SK-N-SH (cell line): Measurements from ENCODE around the gene PPP2R5D. TPM values are rescaled to one million over a fixed set of nuclear protein-coding genes. Genes with fewer than 3 reads are reported as not detected.

Source experiments
- CTCF ChIA-PET: fragments of 300-600, 350-600 bp; formaldehyde crosslinking; extraction: SDS; loops from one replicate; lab custom pipeline; 2021; lab: Yijun Ruan, JAX
- POLR2A ChIA-PET: fragments of 350-600 bp; sonication (Branson Sonifier 250); formaldehyde crosslinking; extraction: SDS; loops from one replicate; lab custom pipeline; 2020; ENCODE audit warnings: antibody characterized with exemption, inconsistent platforms; lab: Yijun Ruan, JAX
- DNase-seq: peaks from one replicate; pipeline ENCODE4 v3.0.0; 2012
- H2AFZ ChIP-seq: fragments of 200-600 bp; sonication (generic); 2 replicates; pipeline ENCODE4 v1.8.1; 2016; ENCODE audit warnings: antibody characterized with exemption, mild to moderate bottlenecking, low read depth
- H3F3A ChIP-seq: fragments of 200-600 bp; sonication (generic); replicated peaks from 2 replicates; pipeline ENCODE3; 2016; ENCODE audit warnings: antibody characterized with exemption, mild to moderate bottlenecking; ENCODE audit not compliant: insufficient read depth
- H3K27ac ChIP-seq, 2 experiments: fragments of 200-500 bp in 1 of 2; fragments of 200-600 bp in 1 of 2; sonication (Bioruptor generic) in 1 of 2; sonication (generic), shearing (Covaris generic) in 1 of 2; 2 replicates each; pipeline versions ENCODE4 v1.5.1 to v1.6.1; 2014 to 2016; ENCODE audit warnings: low read depth in 2 of 2, inconsistent platforms in 1 of 2, low read length in 1 of 2, mild to moderate bottlenecking in 1 of 2, mixed read lengths in 1 of 2
- H3K27me3 ChIP-seq: fragments of 200-600 bp; sonication (generic), shearing (Covaris generic); 2 replicates; pipeline ENCODE4 v1.6.1; 2016; ENCODE audit warnings: mixed run types; ENCODE audit not compliant: insufficient read depth
- H3K36me3 ChIP-seq, 2 experiments: fragments of 200-500 bp in 1 of 2; fragments of 200-600 bp in 1 of 2; sonication (Bioruptor generic) in 1 of 2; sonication (generic) in 1 of 2; replicated peaks in 1 of 2; 2 replicates each; pipeline versions ENCODE3 to v1.5.1; 2014 to 2016; ENCODE audit warnings: low read length in 1 of 2, mild to moderate bottlenecking in 1 of 2; ENCODE audit not compliant: insufficient read depth in 2 of 2, control insufficient read depth in 1 of 2
- H3K4me1 ChIP-seq, 2 experiments: fragments of 200-500 bp in 1 of 2; fragments of 200-600 bp in 1 of 2; sonication (Bioruptor generic) in 1 of 2; sonication (generic), shearing (Covaris generic) in 1 of 2; 2 replicates each; pipeline versions ENCODE4 v1.5.1 to v1.6.1; 2014 to 2016; ENCODE audit warnings: low read depth in 1 of 2, low read length in 1 of 2, mixed run types in 1 of 2; ENCODE audit not compliant: insufficient read depth in 2 of 2, control insufficient read depth in 1 of 2
- H3K4me2 ChIP-seq: fragments of 200-600 bp; sonication (generic), shearing (Covaris generic); 2 replicates; pipeline ENCODE4 v1.6.1; 2017; ENCODE audit warnings: mixed run types
- H3K4me3 ChIP-seq, 2 experiments: fragments of 200-500 bp in 1 of 2; fragments of 200-600 bp in 1 of 2; sonication (Bioruptor generic) in 1 of 2; sonication (generic), shearing (Covaris generic) in 1 of 2; 2 replicates each; pipeline versions ENCODE4 v1.5.1 to v1.8.1; 2014 to 2016; ENCODE audit warnings: low read depth in 2 of 2, inconsistent platforms in 1 of 2, low read length in 1 of 2, mild to moderate bottlenecking in 1 of 2, mixed read lengths in 1 of 2, moderate library complexity in 1 of 2
- H3K79me2 ChIP-seq: fragments of 200-600 bp; sonication (generic); 2 replicates; pipeline ENCODE4 v1.8.1; 2017; ENCODE audit warnings: mild to moderate bottlenecking; ENCODE audit not compliant: insufficient read depth
- H3K9ac ChIP-seq: fragments of 200-600 bp; sonication (generic); 2 replicates; pipeline ENCODE4 v1.6.1; 2017; ENCODE audit warnings: mixed run types
- H3K9me2 ChIP-seq: fragments of 200-600 bp; sonication (generic); 2 replicates; pipeline ENCODE4 v1.6.1; 2017; ENCODE audit warnings: mixed run types
- H3K9me3 ChIP-seq: fragments of 200-600 bp; sonication (generic); 2 replicates; pipeline ENCODE4 v1.6.1; 2017; ENCODE audit warnings: mixed run types, mild to moderate bottlenecking, moderate library complexity
- H4K20me1 ChIP-seq: fragments of 200-600 bp; sonication (generic); 2 replicates; pipeline ENCODE4 v1.6.1; 2017; ENCODE audit warnings: mild to moderate bottlenecking, mixed run types; ENCODE audit not compliant: insufficient read depth
- CHD2 ChIP-seq: fragments of 150-350 bp; IDR thresholded peaks from 2 replicates; pipeline ENCODE4 v1.6.1; 2018; ENCODE audit warnings: low read length; ENCODE audit not compliant: partially characterized antibody
- ELF1 ChIP-seq: IDR thresholded peaks from 2 replicates; pipeline ENCODE4 v1.4.0; 2012
- EP300 ChIP-seq, 2 experiments: IDR thresholded peaks; 2 replicates each; pipeline versions ENCODE4 v1.4.0 to v1.6.1; 2012; ENCODE audit warnings: borderline replicate concordance in 1 of 2, low read depth in 1 of 2, low read length in 1 of 2
- EZH2phosphoT487 ChIP-seq: fragments of 200-600 bp; sonication (generic); IDR thresholded peaks from 2 replicates; pipeline ENCODE4 v1.6.1; 2017; ENCODE audit warnings: low read depth, mixed run types, mild to moderate bottlenecking, antibody characterized with exemption, moderate library complexity, borderline replicate concordance
- FOSL2 ChIP-seq: IDR thresholded peaks from 2 replicates; pipeline ENCODE4 v1.4.0; 2012; ENCODE audit warnings: low read depth, mild to moderate bottlenecking, moderate library complexity, borderline replicate concordance
- GABPA ChIP-seq: IDR thresholded peaks from 2 replicates; pipeline ENCODE4 v1.4.0; 2012; ENCODE audit warnings: low read depth, mild to moderate bottlenecking
- MXI1 ChIP-seq: IDR thresholded peaks from 2 replicates; pipeline ENCODE4 v1.6.1; 2012; ENCODE audit warnings: mild to moderate bottlenecking, low read depth, low read length, improper control_type of control experiment
- NRF1 ChIP-seq: IDR thresholded peaks from 2 replicates; pipeline ENCODE4 v1.6.1; 2012; ENCODE audit warnings: low read depth, mild to moderate bottlenecking, low read length
- POLR2AphosphoS5 ChIP-seq: IDR thresholded peaks from 2 replicates; pipeline ENCODE4 v1.6.1; 2012; ENCODE audit warnings: low read depth, low read length
- RCOR1 ChIP-seq: fragments of 150-350 bp; IDR thresholded peaks from 2 replicates; pipeline ENCODE4 v1.6.1; 2017; ENCODE audit warnings: antibody characterized with exemption, low read length
- RFX5 ChIP-seq: IDR thresholded peaks from 2 replicates; pipeline ENCODE4 v1.6.1; 2012; ENCODE audit warnings: mild to moderate bottlenecking, improper control_type of control experiment, low read length
- SIN3A ChIP-seq: IDR thresholded peaks from 2 replicates; pipeline ENCODE4 v1.6.1; 2012; ENCODE audit warnings: low read depth, mild to moderate bottlenecking, low read length, moderate library complexity, borderline replicate concordance
- TAF1 ChIP-seq: IDR thresholded peaks from 2 replicates; pipeline ENCODE4 v1.6.1; 2012; ENCODE audit warnings: low read depth, mild to moderate bottlenecking, low read length, moderate library complexity, borderline replicate concordance
- TEAD4 ChIP-seq: IDR thresholded peaks from 2 replicates; pipeline ENCODE4 v1.4.0; 2012; ENCODE audit warnings: mild to moderate bottlenecking, borderline replicate concordance; ENCODE audit not compliant: insufficient read depth
- WGBS: methylation state at CpG from one replicate; pipeline ENCODE4 v1.1.6; 2017; ENCODE audit warnings: low lambda C conversion rate; 5-methylcytosine and 5-hydroxymethylcytosine counted together
- polyA plus RNA-seq, 3 experiments: library from polyadenylated mRNA; depleted of rRNA; stranded (reverse); fragments of >200 nt; gene quantifications; 2 replicates each; pipeline ENCODE4 v1.2.3, GENCODE V29; 2012
- TF ChIP-seq, protein P1 (sequence below): IDR thresholded peaks from 2 replicates; pipeline ENCODE4 v1.4.0; 2012; ENCODE audit warnings: low read depth
- TF ChIP-seq, protein P2 (sequence below): fragments of 150-350 bp; IDR thresholded peaks from 2 replicates; pipeline ENCODE4 v1.6.1; 2017; ENCODE audit warnings: antibody characterized with exemption, low read length, low read depth, borderline replicate concordance
- TF ChIP-seq, protein P3 (sequence below): IDR thresholded peaks from 2 replicates; pipeline ENCODE4; 2012

Gene PPP2R5D
- polyA plus RNA-seq, 1 of the 3 experiments (the other 2 are of a cell fraction) = 37.6 TPM

DNA sequence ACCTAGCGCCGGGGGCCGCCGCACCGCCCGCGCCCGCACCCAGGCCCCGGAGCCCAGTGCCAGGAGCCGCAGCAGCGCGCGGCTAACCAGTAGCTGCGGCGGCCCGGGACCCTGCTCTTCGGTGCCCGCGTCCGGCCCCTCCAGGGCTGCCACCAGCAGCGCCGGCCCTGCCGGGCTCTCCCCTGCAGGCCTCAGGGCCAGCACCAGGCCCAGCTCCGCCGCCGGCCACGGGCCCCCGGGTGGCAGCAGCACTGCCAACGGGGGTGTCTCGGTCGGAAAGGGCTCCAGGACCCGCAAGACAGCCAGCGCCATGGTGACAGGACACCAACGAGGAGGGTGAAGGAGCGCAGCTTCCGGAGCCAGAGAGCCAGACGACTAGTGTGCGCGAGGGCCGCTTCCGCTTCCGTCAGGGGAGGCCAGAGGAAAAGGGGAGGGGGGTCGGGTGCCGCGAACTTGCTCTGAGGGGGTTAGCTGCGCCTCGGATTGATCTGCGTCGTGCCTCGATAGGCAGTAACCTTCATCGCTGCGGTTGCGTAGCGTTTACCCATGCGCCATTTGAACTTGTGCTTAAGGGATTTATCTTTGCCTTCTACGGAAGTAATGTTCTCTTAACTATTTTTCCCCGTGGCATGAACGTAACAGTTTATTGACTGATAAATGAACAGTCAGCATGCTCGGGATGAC, 5.4 kb upstream of the PPP2R5D start, which contains the start of gene PEX6:
PEX6 (minus strand) TSS at position 343 of the 684 bp plus-strand sequence; CDS start at position 312, 31 bp downstream.
- Histone ChIP-seq H3K9ac (peak within 1 kb of the TSS; percentile 82), H3K27me3 (no peaks in the 10 kb centered on the region), H3F3A (peaks cover 12% of the 10 kb centered on the region), H2AFZ (peak within 1 kb of the TSS; percentile 86), H3K4me2 (peak within 1 kb of the TSS; percentile 98), H4K20me1 (no peaks in the 10 kb centered on the region), H3K9me2 (no peaks in the 10 kb centered on the region), H3K4me3 (peak within 1 kb of the TSS; percentile 66 to 81), H3K36me3 (peaks cover 0 to 5% of the 10 kb centered on the region in 2 experiments), H3K9me3 (no peaks in the 10 kb centered on the region), H3K27ac (peak within 1 kb of the TSS; percentile 80 to 86), H3K4me1 (peaks cover 0 to 10% of the 10 kb centered on the region in 2 experiments; a peak in 2 of 4 replicates), H3K79me2 (peaks cover 39% of the 10 kb centered on the region)
- ChIA-PET POLR2A (interaction anchor here (0.8 to 2.6 kb wide), 13 partner anchors 9 to 415 kb away, joined by 3 to 16 read pairs (median 5); partner anchors contain the start of genes CNPY3, KLHDC3, MEA1 and MRPL2), CTCF (interaction anchor here (0.6 to 1.8 kb wide), 12 partner anchors 9 to 267 kb away, joined by 3 to 6 read pairs (median 4); partner anchors contain the start of gene CNPY3)
- TF ChIP-seq EP300 (IDR thresholded peaks at IDR 0.05; ENCODE audit: borderline replicate concordance in 1 of 2, low read depth in 1 of 2, low read length in 1 of 2) = 0 out of 4 replicates have a peak, but pooled peaks of 1 of the 2 experiments have one; percentile 7
- peak; percentile 14; the same call in 1 of the 2 replicates for TF ChIP-seq RCOR1
- peak; percentile 85 for TF ChIP-seq TAF1
- peak; percentile 83 for TF ChIP-seq MXI1
- TF ChIP-seq CHD2 = peak; percentile 70
- TF ChIP-seq SIN3A = peak; percentile 44; the same call in 1 of the 2 replicates
- no peak for TF ChIP-seq FOSL2
- peak; percentile 75; the same call in 1 of the 2 replicates for TF ChIP-seq RFX5
- TF ChIP-seq, protein P1, sequence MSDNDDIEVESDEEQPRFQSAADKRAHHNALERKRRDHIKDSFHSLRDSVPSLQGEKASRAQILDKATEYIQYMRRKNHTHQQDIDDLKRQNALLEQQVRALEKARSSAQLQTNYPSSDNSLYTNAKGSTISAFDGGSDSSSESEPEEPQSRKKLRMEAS = peak; percentile 88
- TF ChIP-seq EZH2phosphoT487 = no peak
- TF ChIP-seq TEAD4 = no peak
- peak; percentile 92 for TF ChIP-seq GABPA
- TF ChIP-seq, protein P2, sequence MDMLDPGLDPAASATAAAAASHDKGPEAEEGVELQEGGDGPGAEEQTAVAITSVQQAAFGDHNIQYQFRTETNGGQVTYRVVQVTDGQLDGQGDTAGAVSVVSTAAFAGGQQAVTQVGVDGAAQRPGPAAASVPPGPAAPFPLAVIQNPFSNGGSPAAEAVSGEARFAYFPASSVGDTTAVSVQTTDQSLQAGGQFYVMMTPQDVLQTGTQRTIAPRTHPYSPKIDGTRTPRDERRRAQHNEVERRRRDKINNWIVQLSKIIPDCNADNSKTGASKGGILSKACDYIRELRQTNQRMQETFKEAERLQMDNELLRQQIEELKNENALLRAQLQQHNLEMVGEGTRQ = no peak
- TF ChIP-seq ELF1 = peak; percentile 82
- peak; percentile 88 for TF ChIP-seq POLR2AphosphoS5
- peak; percentile 42 for TF ChIP-seq NRF1
- TF ChIP-seq, protein P3, sequence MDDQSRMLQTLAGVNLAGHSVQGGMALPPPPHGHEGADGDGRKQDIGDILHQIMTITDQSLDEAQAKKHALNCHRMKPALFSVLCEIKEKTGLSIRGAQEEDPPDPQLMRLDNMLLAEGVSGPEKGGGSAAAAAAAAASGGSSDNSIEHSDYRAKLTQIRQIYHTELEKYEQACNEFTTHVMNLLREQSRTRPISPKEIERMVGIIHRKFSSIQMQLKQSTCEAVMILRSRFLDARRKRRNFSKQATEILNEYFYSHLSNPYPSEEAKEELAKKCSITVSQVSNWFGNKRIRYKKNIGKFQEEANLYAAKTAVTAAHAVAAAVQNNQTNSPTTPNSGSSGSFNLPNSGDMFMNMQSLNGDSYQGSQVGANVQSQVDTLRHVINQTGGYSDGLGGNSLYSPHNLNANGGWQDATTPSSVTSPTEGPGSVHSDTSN = peak; percentile 13; the same call in 1 of the 2 replicates
- peak; percentile 96 for DNase-seq
- WGBS = 1% methylated on average over 14 of the region's 59 CpGs
